Muscle of back (tissue), 11 donors: ENCODE data around the gene PRSS50. TPM values are rescaled to one million over a fixed set of nuclear protein-coding genes. Genes with fewer than 3 reads are reported as not detected.
A peak's percentile ranks its signal among the peaks of the same experiment; 100 is the strongest.

ENCODE experiments used
- DNase-seq, 3 donors: peaks; one replicate each; pipeline versions ENCODE4 v3.0.0 to v3.0.0-alpha.2; 2013
- polyA plus RNA-seq, 10 donors: library from polyadenylated mRNA; unstranded; fragments of 120-200 nt; gene quantifications; one replicate each; pipeline ENCODE4 v1.2.1, GENCODE V29; 2013; ENCODE audit not compliant: insufficient read length in 10 of 10

PRSS50 gene
- polyA plus RNA-seq, 10 donors, result 0.09 to 0.30 (median 0.16) TPM; not detected in 3

- no peak for DNase-seq
Observed at GRCh38 chr3:46671541-46672348, 45.9 kb downstream of the PRSS50 start.

GRCh38 chr3:46670891-46671427 is 46.7 kb downstream of the PRSS50 start:
- no peak for DNase-seq

- peak in 1 of 3 donors; percentile 0 for DNase-seq
Observed at GRCh38 chr3:46670000-46670890, 47.4 kb downstream of the PRSS50 start.

GRCh38 chr3:46669191-46669999 is 48.3 kb downstream of the PRSS50 start:
- peak in 1 of 3 donors; percentile 0 for DNase-seq

- DNase-seq, result peak in 1 of 3 donors; percentile 1
Observed at GRCh38 chr3:46668591-46668990, 49.1 kb downstream of the PRSS50 start.

GRCh38 chr3:46668116-46668515 is 49.6 kb downstream of the PRSS50 start:
- no peak for DNase-seq

- DNase-seq, result peak in 1 of 3 donors; percentile 1
Observed at GRCh38 chr3:46667657-46668056, 50.0 kb downstream of the PRSS50 start.

- peak in 1 of 3 donors; percentile 8 for DNase-seq
Observed at GRCh38 chr3:46667061-46667621, 50.5 kb downstream of the PRSS50 start.

GRCh38 chr3:46666453-46666845 is 51.2 kb downstream of the PRSS50 start:
- peak in 1 of 3 donors; percentile 5 for DNase-seq

GRCh38 chr3:46665763-46666452 is 51.8 kb downstream of the PRSS50 start:
- peak in 1 of 3 donors; percentile 7 for DNase-seq

- peak in 1 of 3 donors; percentile 0 for DNase-seq
Observed at GRCh38 chr3:46664971-46665762, 52.5 kb downstream of the PRSS50 start.

- DNase-seq, result no peak
Observed at GRCh38 chr3:46664188-46664970, 53.3 kb downstream of the PRSS50 start.

- peak in 1 of 3 donors; percentile 73 for DNase-seq
Observed at GRCh38 chr3:46663591-46664135, 54.0 kb downstream of the PRSS50 start.

- DNase-seq, result peak; percentile 63 to 92 (median 75)
Observed at GRCh38 chr3:46662771-46663551, 54.7 kb downstream of the PRSS50 start.
